Central memory CD8-positive, alpha-beta T cell (primary cell): ENCODE measurements around the gene SIAE.

Source experiments
- ATAC-seq: fragments of 150-1000 bp; cut with Tn5 transposase; replicated peaks from 2 replicates; pipeline ENCODE4 v1.10.0; 2022; ENCODE audit warnings: mild to moderate bottlenecking, moderate FRiP score, moderate number of reproducible peaks; ENCODE audit not compliant: poor library complexity, severe bottlenecking; ENCODE audit errors: extremely low read depth
- DNase-seq, 2 donors: peaks; one replicate each; pipeline ENCODE4 v3.0.0; 2021; ENCODE audit warnings: low spot score in 2 of 2
- H3K27ac Mint-ChIP-seq: one replicate; pipeline ENCODE4 v1.8.0; 2022; ENCODE audit warnings: low read depth, mild to moderate bottlenecking, moderate library complexity, mixed read lengths
- H3K27me3 Mint-ChIP-seq: one replicate; pipeline ENCODE4 v1.8.0; 2022; ENCODE audit warnings: mixed read lengths
- H3K36me3 Mint-ChIP-seq: one replicate; pipeline ENCODE4 v1.8.0; 2022; ENCODE audit warnings: mild to moderate bottlenecking, moderate library complexity, mixed read lengths; ENCODE audit not compliant: insufficient read depth
- H3K4me1 Mint-ChIP-seq: one replicate; pipeline ENCODE4 v1.8.0; 2022; ENCODE audit warnings: mixed read lengths
- H3K4me3 Mint-ChIP-seq: one replicate; pipeline ENCODE4 v1.8.0; 2022; ENCODE audit warnings: mild to moderate bottlenecking, moderate library complexity, mixed read lengths
- H3K9me3 Mint-ChIP-seq: one replicate; pipeline ENCODE4 v1.8.0; 2022; ENCODE audit warnings: mixed read lengths

Gene SIAE

GRCh38 chr11:124658986-124659385 is 14.6 kb downstream of the SIAE start:
- Mint-ChIP-seq H3K9me3 (no peaks in the 10 kb centered on the region), H3K36me3 (no peaks in the 10 kb centered on the region), H3K27ac (no peak overlapping the region), H3K4me3 (no peak overlapping the region), H3K27me3 (no peaks in the 10 kb centered on the region), H3K4me1 (no peaks in the 10 kb centered on the region)
- no peak for ATAC-seq
- DNase-seq = no peak

GRCh38 chr11:124658501-124658900 is 15.0 kb downstream of the SIAE start:
- no peak for ATAC-seq
- Mint-ChIP-seq H3K4me1 (no peaks in the 10 kb centered on the region), H3K27me3 (no peaks in the 10 kb centered on the region), H3K27ac (no peak overlapping the region), H3K9me3 (no peaks in the 10 kb centered on the region), H3K36me3 (no peaks in the 10 kb centered on the region), H3K4me3 (no peak overlapping the region)
- DNase-seq = no peak

- Mint-ChIP-seq H3K36me3 (no peaks in the 10 kb centered on the region), H3K9me3 (no peaks in the 10 kb centered on the region), H3K4me3 (no peak overlapping the region), H3K27ac (no peak overlapping the region), H3K27me3 (no peaks in the 10 kb centered on the region), H3K4me1 (no peaks in the 10 kb centered on the region)
- ATAC-seq = no peak
- no peak for DNase-seq
These were observed 15.6 kb downstream of the SIAE start for GRCh38 chr11:124657904-124658303.

- H3K4me3 Mint-ChIP-seq = no peak overlapping the region
- no peaks in the 10 kb centered on the region for H3K4me1 Mint-ChIP-seq
- no peak overlapping the region for H3K27ac Mint-ChIP-seq
- no peaks in the 10 kb centered on the region for H3K27me3 Mint-ChIP-seq
- H3K9me3 Mint-ChIP-seq = no peaks in the 10 kb centered on the region
- H3K36me3 Mint-ChIP-seq = no peaks in the 10 kb centered on the region
- ATAC-seq = no peak
- DNase-seq = no peak
These were observed 16.5 kb downstream of the SIAE start for GRCh38 chr11:124656774-124657630.

- Mint-ChIP-seq H3K9me3 (no peaks in the 10 kb centered on the region), H3K36me3 (no peaks in the 10 kb centered on the region), H3K4me1 (no peaks in the 10 kb centered on the region), H3K4me3 (no peak overlapping the region), H3K27ac (no peak overlapping the region), H3K27me3 (no peaks in the 10 kb centered on the region)
- no peak for ATAC-seq
- no peak for DNase-seq
These were observed 24.9 kb downstream of the SIAE start for GRCh38 chr11:124648610-124649009.

- no peak for DNase-seq
- no peak for ATAC-seq
- H3K36me3 Mint-ChIP-seq = peaks cover 1% of the 10 kb centered on the region
- no peak overlapping the region for H3K27ac Mint-ChIP-seq
- no peak overlapping the region for H3K4me3 Mint-ChIP-seq
- H3K4me1 Mint-ChIP-seq = no peaks in the 10 kb centered on the region
- no peaks in the 10 kb centered on the region for H3K9me3 Mint-ChIP-seq
- no peaks in the 10 kb centered on the region for H3K27me3 Mint-ChIP-seq
These were observed 27.4 kb downstream of the SIAE start for GRCh38 chr11:124646148-124646547.

GRCh38 chr11:124644426-124645280 is 28.9 kb downstream of the SIAE start:
- H3K4me1 Mint-ChIP-seq = no peaks in the 10 kb centered on the region
- ATAC-seq = no peak
- no peak overlapping the region for H3K4me3 Mint-ChIP-seq
- no peak overlapping the region for H3K27ac Mint-ChIP-seq
- no peak for DNase-seq
- H3K27me3 Mint-ChIP-seq = no peaks in the 10 kb centered on the region
- no peaks in the 10 kb centered on the region for H3K9me3 Mint-ChIP-seq
- H3K36me3 Mint-ChIP-seq = peaks cover 1% of the 10 kb centered on the region

GRCh38 chr11:124643605-124644425 is 29.7 kb downstream of the SIAE start:
- no peaks in the 10 kb centered on the region for H3K4me1 Mint-ChIP-seq
- no peak overlapping the region for H3K27ac Mint-ChIP-seq
- H3K9me3 Mint-ChIP-seq = no peaks in the 10 kb centered on the region
- ATAC-seq = no peak
- no peak for DNase-seq
- H3K36me3 Mint-ChIP-seq = peaks cover 1% of the 10 kb centered on the region
- H3K27me3 Mint-ChIP-seq = no peaks in the 10 kb centered on the region
- H3K4me3 Mint-ChIP-seq = no peak overlapping the region

GRCh38 chr11:124643042-124643604 is 30.4 kb downstream of the SIAE start:
- no peaks in the 10 kb centered on the region for H3K27me3 Mint-ChIP-seq
- H3K9me3 Mint-ChIP-seq = no peaks in the 10 kb centered on the region
- H3K4me3 Mint-ChIP-seq = no peak overlapping the region
- ATAC-seq = no peak
- peaks cover 1% of the 10 kb centered on the region for H3K36me3 Mint-ChIP-seq
- H3K4me1 Mint-ChIP-seq = no peaks in the 10 kb centered on the region
- no peak for DNase-seq
- H3K27ac Mint-ChIP-seq = no peak overlapping the region

GRCh38 chr11:124642628-124643027 is 30.9 kb downstream of the SIAE start:
- H3K4me3 Mint-ChIP-seq = no peak overlapping the region
- H3K27me3 Mint-ChIP-seq = no peaks in the 10 kb centered on the region
- no peaks in the 10 kb centered on the region for H3K4me1 Mint-ChIP-seq
- no peak overlapping the region for H3K27ac Mint-ChIP-seq
- no peaks in the 10 kb centered on the region for H3K9me3 Mint-ChIP-seq
- no peak for ATAC-seq
- H3K36me3 Mint-ChIP-seq = peaks cover 1% of the 10 kb centered on the region
- DNase-seq = no peak

GRCh38 chr11:124640666-124641065 is 32.9 kb downstream of the SIAE start:
- H3K4me1 Mint-ChIP-seq = no peaks in the 10 kb centered on the region
- H3K27ac Mint-ChIP-seq = no peak overlapping the region
- no peak for ATAC-seq
- H3K36me3 Mint-ChIP-seq = peaks cover 8% of the 10 kb centered on the region
- H3K9me3 Mint-ChIP-seq = no peaks in the 10 kb centered on the region
- no peaks in the 10 kb centered on the region for H3K27me3 Mint-ChIP-seq
- DNase-seq = no peak
- H3K4me3 Mint-ChIP-seq = no peak overlapping the region

- DNase-seq (no peak), ATAC-seq (no peak)
- no peaks in the 10 kb centered on the region for H3K27me3 Mint-ChIP-seq
- H3K4me1 Mint-ChIP-seq = no peaks in the 10 kb centered on the region
- H3K4me3 Mint-ChIP-seq = no peak overlapping the region
- H3K9me3 Mint-ChIP-seq = no peaks in the 10 kb centered on the region
- peaks cover 12% of the 10 kb centered on the region for H3K36me3 Mint-ChIP-seq
- no peak overlapping the region for H3K27ac Mint-ChIP-seq
These were observed 34.4 kb downstream of the SIAE start for GRCh38 chr11:124639186-124639585.
